Progenitor cell of endocrine pancreas (in vitro differentiated cells): Measurements from ENCODE around the gene PCSK9. TPM values are rescaled to one million over a fixed set of nuclear protein-coding genes. Genes with fewer than 3 reads are reported as not detected.

Source experiments
- DNase-seq: peaks from one replicate; pipeline ENCODE4 v3.0.0; 2021; ENCODE audit warnings: low spot score; ENCODE audit not compliant: unreplicated experiment
- H3K27ac Mint-ChIP-seq: 2 replicates; pipeline ENCODE4 v1.8.0; 2021; ENCODE audit warnings: mild to moderate bottlenecking, moderate library complexity, mixed read lengths
- H3K27me3 Mint-ChIP-seq: 2 replicates; pipeline ENCODE4 v1.8.0; 2021; ENCODE audit warnings: mixed read lengths
- H3K36me3 Mint-ChIP-seq: 2 replicates; pipeline ENCODE4 v1.8.0; 2022; ENCODE audit warnings: mixed read lengths; ENCODE audit not compliant: insufficient read depth
- H3K4me1 Mint-ChIP-seq: 2 replicates; pipeline ENCODE4 v1.8.0; 2021; ENCODE audit warnings: low read depth, mixed read lengths
- H3K4me3 Mint-ChIP-seq: 2 replicates; pipeline ENCODE4 v1.8.0; 2021; ENCODE audit warnings: low read depth, mild to moderate bottlenecking, moderate library complexity, mixed read lengths
- H3K9me3 Mint-ChIP-seq: 2 replicates; pipeline ENCODE4 v1.8.0; 2021; ENCODE audit warnings: low read depth, mixed read lengths
- long read RNA-seq: library from polyadenylated mRNA; unstranded; transcript quantifications from one replicate; pipeline ENCODE4 v2.0.0, GENCODE V29; 2020
- total RNA-seq: library from RNA; stranded (reverse); gene quantifications from 2 replicates; pipeline ENCODE4 v1.2.1, GENCODE V29; 2021
- TF ChIP-seq, protein P1 (sequence below): fragments of 200-600 bp; sonication (generic); IDR thresholded peaks from one replicate; pipeline ENCODE4 v1.5.0; 2021; ENCODE audit warnings: antibody characterized with exemption, mild to moderate bottlenecking; ENCODE audit not compliant: unreplicated experiment

PCSK9 gene
- 18.7 and 19.5 TPM in 2 replicates for total RNA-seq
- long read RNA-seq, transcript PCSK9-201 (12 exons, 3,637 nt) = major isoform, 5 of 8 reads
- long read RNA-seq, partial matches to known transcripts = 1 of 8 reads
- long read RNA-seq, other reads (novel, unspliced or antisense) = 2 of 8 reads

DNA sequence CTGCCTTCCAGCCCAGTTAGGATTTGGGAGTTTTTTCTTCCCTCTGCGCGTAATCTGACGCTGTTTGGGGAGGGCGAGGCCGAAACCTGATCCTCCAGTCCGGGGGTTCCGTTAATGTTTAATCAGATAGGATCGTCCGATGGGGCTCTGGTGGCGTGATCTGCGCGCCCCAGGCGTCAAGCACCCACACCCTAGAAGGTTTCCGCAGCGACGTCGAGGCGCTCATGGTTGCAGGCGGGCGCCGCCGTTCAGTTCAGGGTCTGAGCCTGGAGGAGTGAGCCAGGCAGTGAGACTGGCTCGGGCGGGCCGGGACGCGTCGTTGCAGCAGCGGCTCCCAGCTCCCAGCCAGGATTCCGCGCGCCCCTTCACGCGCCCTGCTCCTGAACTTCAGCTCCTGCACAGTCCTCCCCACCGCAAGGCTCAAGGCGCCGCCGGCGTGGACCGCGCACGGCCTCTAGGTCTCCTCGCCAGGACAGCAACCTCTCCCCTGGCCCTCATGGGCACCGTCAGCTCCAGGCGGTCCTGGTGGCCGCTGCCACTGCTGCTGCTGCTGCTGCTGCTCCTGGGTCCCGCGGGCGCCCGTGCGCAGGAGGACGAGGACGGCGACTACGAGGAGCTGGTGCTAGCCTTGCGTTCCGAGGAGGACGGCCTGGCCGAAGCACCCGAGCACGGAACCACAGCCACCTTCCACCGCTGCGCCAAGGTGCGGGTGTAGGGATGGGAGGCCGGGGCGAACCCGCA is at the start of gene PCSK9:
Gene PCSK9 (plus strand): TSS at position 207 of the 741 bp plus-strand sequence. CDS start 290 bp downstream, at position 497.
- H3K27ac Mint-ChIP-seq = peak within 1 kb of the TSS; percentile 93
- H3K4me1 Mint-ChIP-seq = peaks cover 19% of the 10 kb centered on the region
- peaks cover 58% of the 10 kb centered on the region for H3K27me3 Mint-ChIP-seq
- peaks cover 5% of the 10 kb centered on the region for H3K36me3 Mint-ChIP-seq
- TF ChIP-seq, protein P1, sequence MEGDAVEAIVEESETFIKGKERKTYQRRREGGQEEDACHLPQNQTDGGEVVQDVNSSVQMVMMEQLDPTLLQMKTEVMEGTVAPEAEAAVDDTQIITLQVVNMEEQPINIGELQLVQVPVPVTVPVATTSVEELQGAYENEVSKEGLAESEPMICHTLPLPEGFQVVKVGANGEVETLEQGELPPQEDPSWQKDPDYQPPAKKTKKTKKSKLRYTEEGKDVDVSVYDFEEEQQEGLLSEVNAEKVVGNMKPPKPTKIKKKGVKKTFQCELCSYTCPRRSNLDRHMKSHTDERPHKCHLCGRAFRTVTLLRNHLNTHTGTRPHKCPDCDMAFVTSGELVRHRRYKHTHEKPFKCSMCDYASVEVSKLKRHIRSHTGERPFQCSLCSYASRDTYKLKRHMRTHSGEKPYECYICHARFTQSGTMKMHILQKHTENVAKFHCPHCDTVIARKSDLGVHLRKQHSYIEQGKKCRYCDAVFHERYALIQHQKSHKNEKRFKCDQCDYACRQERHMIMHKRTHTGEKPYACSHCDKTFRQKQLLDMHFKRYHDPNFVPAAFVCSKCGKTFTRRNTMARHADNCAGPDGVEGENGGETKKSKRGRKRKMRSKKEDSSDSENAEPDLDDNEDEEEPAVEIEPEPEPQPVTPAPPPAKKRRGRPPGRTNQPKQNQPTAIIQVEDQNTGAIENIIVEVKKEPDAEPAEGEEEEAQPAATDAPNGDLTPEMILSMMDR = no peak
- DNase-seq = peak; percentile 43
- H3K4me3 Mint-ChIP-seq = peak within 1 kb of the TSS; percentile 83
- H3K9me3 Mint-ChIP-seq = no peaks in the 10 kb centered on the region

DNA sequence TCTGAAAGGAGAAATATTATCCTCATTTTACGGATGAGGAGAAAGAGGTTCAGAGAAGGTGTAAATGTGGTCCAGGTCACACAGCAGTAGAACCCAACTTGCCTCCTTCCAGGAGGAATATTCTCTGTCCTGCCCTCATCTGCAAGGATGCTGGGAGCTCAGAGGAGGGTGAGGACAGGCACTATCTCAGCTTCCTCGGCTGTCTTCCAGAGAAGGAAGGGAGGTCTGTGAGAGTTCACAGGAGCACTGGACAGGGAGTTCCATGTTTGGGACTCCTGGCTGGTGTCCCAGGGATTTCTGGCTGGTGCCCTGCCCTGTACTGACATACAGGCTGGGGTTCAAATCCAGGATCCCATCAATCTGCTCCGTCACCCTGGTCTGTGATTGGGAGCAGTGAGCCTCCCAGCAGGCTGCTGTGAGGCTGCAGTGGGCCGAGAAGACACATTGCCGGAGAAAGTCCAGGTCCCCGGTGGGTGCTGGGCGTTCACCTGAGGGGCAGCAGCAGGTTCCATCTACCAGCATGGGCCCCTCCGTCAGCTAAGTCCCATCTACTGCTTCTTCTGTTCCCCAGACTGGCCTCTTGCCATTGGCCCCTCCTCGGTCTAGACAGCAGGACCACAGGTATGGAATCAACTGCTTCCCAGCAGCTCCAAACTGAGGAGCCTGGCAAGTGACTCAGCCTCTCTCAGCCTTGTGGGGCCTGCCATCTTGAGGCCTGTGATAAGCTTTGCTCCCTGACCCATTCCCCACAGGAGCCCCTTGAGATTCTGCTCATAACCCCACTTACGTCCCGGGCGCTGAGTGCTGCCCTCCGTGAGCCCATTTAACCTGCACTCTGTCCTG is 49.2 kb upstream of the PCSK9 start:
- Mint-ChIP-seq H3K36me3 (no peaks in the 10 kb centered on the region), H3K4me3 (no peak overlapping the region), H3K27me3 (peaks cover 31% of the 10 kb centered on the region), H3K4me1 (no peaks in the 10 kb centered on the region), H3K9me3 (no peaks in the 10 kb centered on the region), H3K27ac (no peak overlapping the region)
- DNase-seq = no peak
- TF ChIP-seq, protein P1 = no peak

DNA sequence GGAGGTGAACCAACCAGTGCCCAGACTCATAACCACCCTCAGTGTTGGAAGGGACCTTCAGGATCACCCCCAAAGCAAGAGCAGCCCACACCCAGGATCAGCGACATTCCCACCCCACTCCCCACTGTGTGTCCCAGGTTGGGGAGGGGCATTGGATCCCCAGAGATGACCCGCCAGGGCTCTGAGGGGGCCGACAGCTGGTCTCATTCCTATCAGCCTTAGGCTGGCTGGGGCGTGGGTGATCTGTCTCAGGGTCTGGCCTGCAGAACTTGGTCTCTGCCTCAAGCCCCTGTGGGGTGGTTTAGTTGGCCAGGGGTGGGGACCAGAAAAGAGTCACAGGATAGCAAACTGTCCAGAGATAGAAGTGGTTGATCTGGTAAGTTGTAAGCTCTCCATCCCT is 48.4 kb upstream of the PCSK9 start:
- TF ChIP-seq, protein P1 = no peak
- Mint-ChIP-seq H3K4me3 (no peak overlapping the region), H3K4me1 (no peaks in the 10 kb centered on the region), H3K27me3 (peaks cover 33% of the 10 kb centered on the region), H3K9me3 (no peaks in the 10 kb centered on the region), H3K27ac (no peak overlapping the region), H3K36me3 (no peaks in the 10 kb centered on the region)
- no peak for DNase-seq

DNA sequence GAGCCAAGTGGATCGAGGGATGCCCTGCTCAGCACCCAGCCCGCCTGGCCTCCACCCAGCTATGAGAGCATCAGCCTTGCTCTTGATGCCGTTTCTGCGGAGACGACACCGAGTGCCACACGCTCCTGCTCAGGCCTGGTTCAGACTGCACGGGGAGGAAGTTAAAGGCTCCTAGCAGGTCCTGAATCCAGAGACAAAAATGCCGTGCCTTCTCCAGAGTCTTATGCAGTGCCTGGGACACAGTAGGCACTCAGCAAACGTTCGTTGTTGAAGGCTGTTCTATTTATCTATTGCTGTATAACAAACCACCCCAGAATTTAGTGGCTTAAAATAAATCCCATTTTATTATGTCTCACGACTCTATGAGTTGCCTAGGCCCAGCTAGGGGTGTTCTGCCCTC is 47.4 kb upstream of the PCSK9 start:
- Mint-ChIP-seq H3K4me3 (no peak overlapping the region), H3K9me3 (no peaks in the 10 kb centered on the region), H3K27me3 (peaks cover 41% of the 10 kb centered on the region), H3K36me3 (no peaks in the 10 kb centered on the region), H3K4me1 (peaks cover 6% of the 10 kb centered on the region), H3K27ac (no peak overlapping the region)
- no peak for DNase-seq
- TF ChIP-seq, protein P1 = no peak

DNA sequence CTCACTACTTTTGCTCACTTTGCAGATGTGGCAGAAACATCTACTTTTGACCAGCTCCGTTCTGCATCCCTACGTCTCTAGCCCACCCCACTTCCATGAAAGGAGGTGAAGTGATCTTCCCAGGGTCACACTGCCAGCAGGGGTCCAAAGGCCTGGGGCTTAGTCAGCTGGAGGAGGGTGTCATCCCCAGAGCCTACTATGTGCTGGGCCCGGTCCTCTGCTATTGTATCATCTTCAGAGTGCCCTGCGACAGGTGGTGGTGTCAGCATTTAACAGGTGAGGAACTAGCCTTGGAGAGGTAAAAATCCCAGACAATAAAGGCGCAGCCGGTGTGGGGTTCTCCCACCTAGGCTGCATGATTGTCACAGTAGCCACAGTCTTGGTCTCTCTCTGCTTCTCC is 46.2 kb upstream of the PCSK9 start:
- H3K4me1 Mint-ChIP-seq = peaks cover 10% of the 10 kb centered on the region
- no peak overlapping the region for H3K27ac Mint-ChIP-seq
- H3K4me3 Mint-ChIP-seq = no peak overlapping the region
- no peaks in the 10 kb centered on the region for H3K9me3 Mint-ChIP-seq
- no peak for DNase-seq
- H3K36me3 Mint-ChIP-seq = no peaks in the 10 kb centered on the region
- TF ChIP-seq, protein P1 = no peak
- peaks cover 47% of the 10 kb centered on the region for H3K27me3 Mint-ChIP-seq
